C4-2B (cell line): Measurements from ENCODE around the gene HBM.

Experiments
- ZFX ChIP-seq: fragments of 450-650 bp; IDR thresholded peaks from 2 replicates; pipeline ENCODE4 v1.6.1; 2017
- TF ChIP-seq, protein P1 (sequence below): fragments of 450-650 bp; conservative IDR thresholded peaks from 2 replicates; pipeline ENCODE4 v1.5.1; 2017; ENCODE audit warnings: mild to moderate bottlenecking

GRCh38 chr16:159136-159849 is 6.5 kb upstream of the HBM start:
- TF ChIP-seq, protein P1, sequence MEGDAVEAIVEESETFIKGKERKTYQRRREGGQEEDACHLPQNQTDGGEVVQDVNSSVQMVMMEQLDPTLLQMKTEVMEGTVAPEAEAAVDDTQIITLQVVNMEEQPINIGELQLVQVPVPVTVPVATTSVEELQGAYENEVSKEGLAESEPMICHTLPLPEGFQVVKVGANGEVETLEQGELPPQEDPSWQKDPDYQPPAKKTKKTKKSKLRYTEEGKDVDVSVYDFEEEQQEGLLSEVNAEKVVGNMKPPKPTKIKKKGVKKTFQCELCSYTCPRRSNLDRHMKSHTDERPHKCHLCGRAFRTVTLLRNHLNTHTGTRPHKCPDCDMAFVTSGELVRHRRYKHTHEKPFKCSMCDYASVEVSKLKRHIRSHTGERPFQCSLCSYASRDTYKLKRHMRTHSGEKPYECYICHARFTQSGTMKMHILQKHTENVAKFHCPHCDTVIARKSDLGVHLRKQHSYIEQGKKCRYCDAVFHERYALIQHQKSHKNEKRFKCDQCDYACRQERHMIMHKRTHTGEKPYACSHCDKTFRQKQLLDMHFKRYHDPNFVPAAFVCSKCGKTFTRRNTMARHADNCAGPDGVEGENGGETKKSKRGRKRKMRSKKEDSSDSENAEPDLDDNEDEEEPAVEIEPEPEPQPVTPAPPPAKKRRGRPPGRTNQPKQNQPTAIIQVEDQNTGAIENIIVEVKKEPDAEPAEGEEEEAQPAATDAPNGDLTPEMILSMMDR, result no peak
- TF ChIP-seq ZFX, result no peak
